ENCODE measurements around the gene APOA1. TPM values are rescaled to one million over a fixed set of nuclear protein-coding genes. Genes with fewer than 3 reads are reported as not detected.

Gene APOA1
- total and polyA plus RNA-seq, 10 of the 15 experiments (the other 5 are each of a cell fraction or from before 2014, with no cell fraction given), result 0.10 to 2.4 (median 0.24) TPM; not detected in 3

GRCh38 chr11:116873381-116873780 is 36.0 kb upstream of the APOA1 start (continued):
- TF ChIP-seq SUZ12 (IDR thresholded peaks at IDR 0.05; ENCODE audit: unreplicated experiment) (no peak), RCOR1 (conservative IDR thresholded peaks at IDR 0.05; ENCODE audit: low read depth, low read length) (no peak), NR2F1 (conservative IDR thresholded peaks at IDR 0.05) (no peak), ELK1 (IDR thresholded peaks at IDR 0.05; ENCODE audit: low read depth, low read length) (no peak), CTCF (IDR thresholded peaks at IDR 0.05 in 2 of 3, conservative IDR thresholded peaks at IDR 0.05 in 1 of 3; ENCODE audit: control insufficient read depth in 2 of 3, extremely low read depth in 1 of 3, insufficient read depth in 1 of 3, low read depth in 3 of 3, low read length in 3 of 3) (no peak), E2F8 (IDR thresholded peaks at IDR 0.05; ENCODE audit: low read depth, partially characterized antibody) (no peak), NFYA (IDR thresholded peaks at IDR 0.05; ENCODE audit: borderline replicate concordance, low read depth, low read length) (no peak)
